HEK293 (cell line): Measurements from ENCODE around the gene MRPL20.
A peak's percentile ranks its signal among the peaks of the same experiment; 100 is the strongest.

Experiments used
- CTCF ChIA-PET: fragments of 350-600 bp; formaldehyde crosslinking; extraction: SDS; loops from one replicate; lab custom pipeline; 2021; ENCODE audit warnings: antibody characterized with exemption; lab: Yijun Ruan, JAX
- POLR2A ChIA-PET: fragments of 300-600 bp; formaldehyde crosslinking; extraction: SDS; loops from one replicate; lab custom pipeline; 2020; ENCODE audit warnings: antibody characterized with exemption, inconsistent platforms; lab: Yijun Ruan, JAX
- H3K27ac ChIP-seq: fragments of 200-500 bp; sonication (Bioruptor generic); 2 replicates; pipeline ENCODE4 v1.5.1; 2014; ENCODE audit warnings: low read depth, low read length, control low read depth, inconsistent platforms; ENCODE audit errors: extremely low read depth
- H3K36me3 ChIP-seq, 2 experiments: fragments of 200-500 bp in 1 of 2; sonication (Bioruptor generic) in 1 of 2; 1 replicate in 1 of 2; 2 replicates in 1 of 2; pipeline ENCODE4 v1.5.1; 2014 to 2017; ENCODE audit warnings: inconsistent platforms in 2 of 2, low read length in 2 of 2; ENCODE audit not compliant: control insufficient read depth in 2 of 2, insufficient read depth in 1 of 2
- H3K4me1 ChIP-seq: fragments of 200-500 bp; sonication (Bioruptor generic); 2 replicates; pipeline ENCODE4 v1.5.1; 2014; ENCODE audit warnings: mild to moderate bottlenecking, low read length, inconsistent platforms; ENCODE audit not compliant: control insufficient read depth, insufficient read depth
- H3K4me3 ChIP-seq: 2 replicates; pipeline ENCODE4 v1.5.1; 2011; ENCODE audit warnings: low read depth, mild to moderate bottlenecking, control low read depth, low read length, moderate library complexity
- H3K9me3 ChIP-seq: fragments of 200-500 bp; sonication (Bioruptor generic); 2 replicates; pipeline ENCODE4 v1.5.1; 2014; ENCODE audit warnings: low read depth, low read length, inconsistent platforms; ENCODE audit not compliant: control insufficient read depth, insufficient read depth
- HOXC10 ChIP-seq: sonication (generic); formaldehyde crosslinking; IDR thresholded peaks from 2 replicates; pipeline ENCODE4 v1.8.1; 2023; ENCODE audit warnings: mild to moderate bottlenecking, missing genetic modification reagents
- KLF9 ChIP-seq: fragments of 450-650 bp; formaldehyde crosslinking; IDR thresholded peaks from 2 replicates; pipeline ENCODE4 v1.5.1; 2016; ENCODE audit warnings: missing biosample characterization, missing genetic modification characterization, low read depth
- MEIS1 ChIP-seq: sonication (generic); formaldehyde crosslinking; IDR thresholded peaks from 2 replicates; pipeline ENCODE4 v1.8.1; 2022; ENCODE audit warnings: missing genetic modification reagents, mild to moderate bottlenecking, borderline replicate concordance
- OSR2 ChIP-seq: fragments of 450-650 bp; formaldehyde crosslinking; IDR thresholded peaks from 2 replicates; pipeline ENCODE4 v1.5.1; 2016; ENCODE audit warnings: missing biosample characterization, missing genetic modification characterization
- PRDM1 ChIP-seq: fragments of 450-650 bp; formaldehyde crosslinking; IDR thresholded peaks from 2 replicates; pipeline ENCODE4; 2016; ENCODE audit warnings: missing biosample characterization, missing genetic modification characterization
- PRDM10 ChIP-seq: fragments of 450-650 bp; formaldehyde crosslinking; IDR thresholded peaks from 2 replicates; pipeline ENCODE4 v1.5.1; 2016; ENCODE audit warnings: missing biosample characterization, missing genetic modification characterization
- ZBTB8A ChIP-seq: fragments of 450-650 bp; formaldehyde crosslinking; IDR thresholded peaks from 2 replicates; pipeline ENCODE4 v1.5.1; 2016; ENCODE audit warnings: missing biosample characterization, missing genetic modification characterization
- ZFP3 ChIP-seq: fragments of 450-650 bp; formaldehyde crosslinking; IDR thresholded peaks from 2 replicates; pipeline ENCODE4 v1.5.1; 2016; ENCODE audit warnings: low read depth, missing biosample characterization, missing genetic modification characterization
- ZNF121 ChIP-seq: fragments of 450-650 bp; formaldehyde crosslinking; IDR thresholded peaks from 2 replicates; pipeline ENCODE4 v1.5.1; 2016; ENCODE audit warnings: missing biosample characterization, missing genetic modification characterization
- ZNF133 ChIP-seq: fragments of 450-650 bp; formaldehyde crosslinking; IDR thresholded peaks from 2 replicates; pipeline ENCODE4 v1.5.1; 2016; ENCODE audit warnings: missing biosample characterization, missing genetic modification characterization
- ZNF169 ChIP-seq: fragments of 450-650 bp; formaldehyde crosslinking; IDR thresholded peaks from 2 replicates; pipeline ENCODE4 v1.5.1; 2016; ENCODE audit warnings: missing biosample characterization, missing genetic modification characterization
- ZNF18 ChIP-seq: fragments of 450-650 bp; formaldehyde crosslinking; IDR thresholded peaks from 2 replicates; pipeline ENCODE4 v1.5.1; 2016; ENCODE audit warnings: missing biosample characterization, missing genetic modification characterization
- ZNF19 ChIP-seq: fragments of 450-650 bp; formaldehyde crosslinking; IDR thresholded peaks from 2 replicates; pipeline ENCODE4; 2016; ENCODE audit warnings: missing biosample characterization, missing genetic modification characterization, low read depth
- ZNF335 ChIP-seq: fragments of 450-650 bp; formaldehyde crosslinking; conservative IDR thresholded peaks from 2 replicates; pipeline ENCODE4 v1.5.1; 2016; ENCODE audit warnings: missing biosample characterization, missing genetic modification characterization
- ZNF354C ChIP-seq: fragments of 450-650 bp; formaldehyde crosslinking; IDR thresholded peaks from 2 replicates; pipeline ENCODE4 v1.5.1; 2016; ENCODE audit warnings: missing biosample characterization, missing genetic modification characterization, low read depth, borderline replicate concordance
- ZNF449 ChIP-seq: fragments of 450-650 bp; formaldehyde crosslinking; IDR thresholded peaks from 2 replicates; pipeline ENCODE4 v1.5.1; 2017; ENCODE audit warnings: missing biosample characterization, mild to moderate bottlenecking, missing genetic modification characterization, moderate library complexity
- ZNF639 ChIP-seq: fragments of 450-650 bp; formaldehyde crosslinking; IDR thresholded peaks from 2 replicates; pipeline ENCODE4 v1.5.1; 2016; ENCODE audit warnings: missing biosample characterization, missing genetic modification characterization
- TF ChIP-seq, protein P1 (sequence below): fragments of 450-650 bp; formaldehyde crosslinking; optimal IDR thresholded peaks from 2 replicates; pipeline ENCODE3; 2016; ENCODE audit warnings: missing biosample characterization, mild to moderate bottlenecking, missing genetic modification characterization
- TF ChIP-seq, protein P2 (sequence below): fragments of 450-650 bp; formaldehyde crosslinking; IDR thresholded peaks from 2 replicates; pipeline ENCODE4 v1.5.1; 2016; ENCODE audit warnings: missing biosample characterization, missing genetic modification characterization

MRPL20 gene

DNA sequence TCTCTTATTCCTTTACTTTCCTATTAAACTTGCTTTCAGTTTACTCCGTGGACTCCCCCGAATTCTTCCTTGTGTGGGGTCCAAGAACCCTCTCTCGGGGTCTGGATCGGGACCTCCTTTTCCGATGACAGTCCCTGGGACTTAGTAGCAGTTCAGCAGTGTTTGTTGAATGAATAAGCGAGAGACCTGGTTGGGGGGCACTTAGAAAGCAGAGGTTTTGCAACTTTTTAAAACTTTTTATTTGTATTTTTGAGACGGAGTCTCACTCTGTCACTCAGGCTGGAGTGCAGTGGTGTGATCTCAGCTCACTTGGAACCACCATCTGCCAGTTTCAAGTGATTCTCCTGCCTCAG is 16.1 kb upstream of the MRPL20 start (continued):
- TF ChIP-seq ZNF121 = no peak
- no peak for TF ChIP-seq ZNF449 (tag by site-specific recombination)
- TF ChIP-seq PRDM1 = no peak
- TF ChIP-seq ZFP3 (tag by site-specific recombination) = no peak
- TF ChIP-seq ZNF354C = no peak
- TF ChIP-seq ZBTB8A (tag by site-specific recombination) = no peak
- TF ChIP-seq ZNF18 = no peak
- no peak for TF ChIP-seq ZNF639 (tag by site-specific recombination)
- no peak for TF ChIP-seq ZNF169 (tag by site-specific recombination)
- TF ChIP-seq HOXC10 (CRISPR knock-in tag) = no peak

DNA sequence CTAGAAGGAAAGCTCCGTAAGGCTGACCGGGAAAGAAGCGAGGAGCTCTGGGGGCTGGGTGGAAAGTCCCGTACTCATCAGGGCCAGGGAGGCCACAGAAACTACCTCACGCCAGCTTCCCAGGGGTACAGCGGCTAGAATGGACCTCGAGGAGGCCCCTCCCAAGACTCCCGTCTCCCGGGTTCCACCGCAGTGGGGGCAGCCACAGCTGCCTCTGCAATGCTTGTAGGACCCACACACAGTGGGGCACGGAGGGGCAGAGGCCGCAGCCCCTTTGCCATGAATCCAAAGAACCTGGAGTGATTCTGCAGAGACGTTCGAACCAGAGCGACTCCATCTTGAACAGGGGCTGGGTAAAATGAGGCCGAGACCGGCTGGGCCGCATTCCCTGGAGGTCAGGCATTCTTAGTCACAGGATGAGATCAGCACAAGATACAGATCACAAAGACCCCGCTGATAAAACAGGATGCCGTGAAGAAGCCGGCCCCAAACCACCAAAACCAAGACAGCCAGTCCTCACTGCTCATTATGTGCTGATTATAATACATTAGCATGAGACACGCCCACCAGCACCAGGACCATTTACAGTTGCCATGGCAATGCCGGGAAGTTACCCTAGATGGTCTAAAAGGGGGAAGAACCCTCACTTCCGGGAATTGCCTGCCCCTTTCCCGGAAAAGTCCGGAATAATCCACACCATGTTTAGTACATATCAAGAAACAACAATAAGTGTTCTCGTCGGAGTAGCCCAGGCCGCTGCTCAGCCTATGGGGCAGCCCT is 15.6 kb upstream of the MRPL20 start:
- no peak for TF ChIP-seq PRDM10 (tag by site-specific recombination)
- TF ChIP-seq, protein P1, sequence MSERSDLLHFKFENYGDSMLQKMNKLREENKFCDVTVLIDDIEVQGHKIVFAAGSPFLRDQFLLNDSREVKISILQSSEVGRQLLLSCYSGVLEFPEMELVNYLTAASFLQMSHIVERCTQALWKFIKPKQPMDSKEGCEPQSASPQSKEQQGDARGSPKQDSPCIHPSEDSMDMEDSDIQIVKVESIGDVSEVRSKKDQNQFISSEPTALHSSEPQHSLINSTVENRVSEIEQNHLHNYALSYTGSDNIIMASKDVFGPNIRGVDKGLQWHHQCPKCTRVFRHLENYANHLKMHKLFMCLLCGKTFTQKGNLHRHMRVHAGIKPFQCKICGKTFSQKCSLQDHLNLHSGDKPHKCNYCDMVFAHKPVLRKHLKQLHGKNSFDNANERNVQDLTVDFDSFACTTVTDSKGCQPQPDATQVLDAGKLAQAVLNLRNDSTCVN = no peak
- TF ChIP-seq ZNF133 = no peak
- TF ChIP-seq OSR2 (tag by site-specific recombination) = no peak
- TF ChIP-seq KLF9 (tag by site-specific recombination) = peak; percentile 37; the same call in 1 of the 2 replicates
- TF ChIP-seq, protein P2, sequence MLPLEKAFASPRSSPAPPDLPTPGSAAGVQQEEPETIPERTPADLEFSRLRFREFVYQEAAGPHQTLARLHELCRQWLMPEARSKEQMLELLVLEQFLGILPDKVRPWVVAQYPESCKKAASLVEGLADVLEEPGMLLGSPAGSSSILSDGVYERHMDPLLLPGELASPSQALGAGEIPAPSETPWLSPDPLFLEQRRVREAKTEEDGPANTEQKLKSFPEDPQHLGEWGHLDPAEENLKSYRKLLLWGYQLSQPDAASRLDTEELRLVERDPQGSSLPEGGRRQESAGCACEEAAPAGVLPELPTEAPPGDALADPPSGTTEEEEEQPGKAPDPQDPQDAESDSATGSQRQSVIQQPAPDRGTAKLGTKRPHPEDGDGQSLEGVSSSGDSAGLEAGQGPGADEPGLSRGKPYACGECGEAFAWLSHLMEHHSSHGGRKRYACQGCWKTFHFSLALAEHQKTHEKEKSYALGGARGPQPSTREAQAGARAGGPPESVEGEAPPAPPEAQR (tag by site-specific recombination) = no peak
- TF ChIP-seq ZNF19 = no peak
- TF ChIP-seq MEIS1 (CRISPR knock-in tag) = no peak
- 0 out of 2 replicates have a peak, but pooled peaks have one; percentile 13 for TF ChIP-seq ZNF335 (tag by site-specific recombination)
- H3K36me3 ChIP-seq = no peaks in the 10 kb centered on the region
- no peaks in the 10 kb centered on the region for H3K9me3 ChIP-seq
- no peaks in the 10 kb centered on the region for H3K4me1 ChIP-seq
- POLR2A ChIA-PET = no interaction called here
- no peak overlapping the region for H3K27ac ChIP-seq
- CTCF ChIA-PET = interaction anchor here (0.7 kb wide), 1 partner anchor 50 kb away, joined by 3 read pairs; no protein-coding TSS in a partner anchor
- H3K4me3 ChIP-seq = no peak overlapping the region
